A549 (cell line): ENCODE data around the gene RUNX1.

Experiments used
- BHLHE40 ChIP-seq: IDR thresholded peaks from 2 replicates; pipeline ENCODE4 v1.6.1; 2012; ENCODE audit warnings: low read depth, low read length, inconsistent platforms
- CHD2 ChIP-seq: fragments of 150-350 bp; IDR thresholded peaks from 2 replicates; pipeline ENCODE4 v1.6.1; 2014; ENCODE audit warnings: low read length; ENCODE audit not compliant: partially characterized antibody
- EP300 ChIP-seq, 2 experiments: fragments of >200 bp; sonication (Bioruptor Twin); formaldehyde crosslinking; IDR thresholded peaks; 2 replicates in 1 of 2; 3 replicates in 1 of 2; pipeline ENCODE4 v1.6.1; 2016 to 2017
- HOXB5 ChIP-seq: fragments of 250-450 bp; sonication (Bioruptor Pico); IDR thresholded peaks from 2 replicates; pipeline ENCODE4 v1.5.0; 2020; ENCODE audit warnings: mild to moderate bottlenecking, moderate library complexity
- JUNB ChIP-seq: fragments of >200 bp; sonication (Bioruptor Twin); formaldehyde crosslinking; IDR thresholded peaks from 2 replicates; pipeline ENCODE4 v1.6.1; 2016
- KDM1A ChIP-seq: fragments of 200-600 bp; sonication (generic); IDR thresholded peaks from 2 replicates; pipeline ENCODE4 v1.6.1; 2016; ENCODE audit warnings: low read depth, mild to moderate bottlenecking
- PBX3 ChIP-seq: IDR thresholded peaks from 2 replicates; pipeline ENCODE4 v1.6.1; 2012
- RFX5 ChIP-seq: fragments of 450-650 bp; IDR thresholded peaks from 2 replicates; pipeline ENCODE4 v1.7.1; 2014; ENCODE audit warnings: antibody characterized with exemption, mild to moderate bottlenecking, moderate library complexity
- RNF2 ChIP-seq: fragments of 200-600 bp; sonication (generic); IDR thresholded peaks from 2 replicates; pipeline ENCODE4 v1.6.1; 2016; ENCODE audit warnings: low read depth, mild to moderate bottlenecking, antibody characterized with exemption, moderate library complexity, borderline replicate concordance
- TP53 ChIP-seq: fragments of 250-450 bp; sonication (Bioruptor Pico); IDR thresholded peaks from 2 replicates; pipeline ENCODE4 v1.5.0; 2021; ENCODE audit warnings: mild to moderate bottlenecking, moderate library complexity
- ZFP36 ChIP-seq: fragments of 450-650 bp; IDR thresholded peaks from 2 replicates; pipeline ENCODE4 v1.6.1; 2014; ENCODE audit warnings: borderline replicate concordance; ENCODE audit not compliant: partially characterized antibody
- TF ChIP-seq, protein P1 (sequence below): fragments of >200 bp; sonication (Bioruptor Twin); formaldehyde crosslinking; IDR thresholded peaks from 3 replicates; pipeline ENCODE4 v1.5.1; 2016
- TF ChIP-seq, protein P2 (sequence below): IDR thresholded peaks from 2 replicates; pipeline ENCODE4 v1.6.1; 2012

- TF ChIP-seq, protein P1, sequence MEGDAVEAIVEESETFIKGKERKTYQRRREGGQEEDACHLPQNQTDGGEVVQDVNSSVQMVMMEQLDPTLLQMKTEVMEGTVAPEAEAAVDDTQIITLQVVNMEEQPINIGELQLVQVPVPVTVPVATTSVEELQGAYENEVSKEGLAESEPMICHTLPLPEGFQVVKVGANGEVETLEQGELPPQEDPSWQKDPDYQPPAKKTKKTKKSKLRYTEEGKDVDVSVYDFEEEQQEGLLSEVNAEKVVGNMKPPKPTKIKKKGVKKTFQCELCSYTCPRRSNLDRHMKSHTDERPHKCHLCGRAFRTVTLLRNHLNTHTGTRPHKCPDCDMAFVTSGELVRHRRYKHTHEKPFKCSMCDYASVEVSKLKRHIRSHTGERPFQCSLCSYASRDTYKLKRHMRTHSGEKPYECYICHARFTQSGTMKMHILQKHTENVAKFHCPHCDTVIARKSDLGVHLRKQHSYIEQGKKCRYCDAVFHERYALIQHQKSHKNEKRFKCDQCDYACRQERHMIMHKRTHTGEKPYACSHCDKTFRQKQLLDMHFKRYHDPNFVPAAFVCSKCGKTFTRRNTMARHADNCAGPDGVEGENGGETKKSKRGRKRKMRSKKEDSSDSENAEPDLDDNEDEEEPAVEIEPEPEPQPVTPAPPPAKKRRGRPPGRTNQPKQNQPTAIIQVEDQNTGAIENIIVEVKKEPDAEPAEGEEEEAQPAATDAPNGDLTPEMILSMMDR: no peak
- TF ChIP-seq PBX3: no peak
- TF ChIP-seq RNF2: no peak
- TF ChIP-seq TP53 (CRISPR knock-in tag): no peak
- no peak for TF ChIP-seq RFX5
- TF ChIP-seq KDM1A: no peak
- no peak for TF ChIP-seq ZFP36
- no peak for TF ChIP-seq JUNB
- TF ChIP-seq CHD2: no peak
- no peak for TF ChIP-seq BHLHE40
- TF ChIP-seq HOXB5 (CRISPR knock-in tag): no peak
- TF ChIP-seq EP300 (IDR thresholded peaks at IDR 0.05): no peak
- TF ChIP-seq, protein P2, sequence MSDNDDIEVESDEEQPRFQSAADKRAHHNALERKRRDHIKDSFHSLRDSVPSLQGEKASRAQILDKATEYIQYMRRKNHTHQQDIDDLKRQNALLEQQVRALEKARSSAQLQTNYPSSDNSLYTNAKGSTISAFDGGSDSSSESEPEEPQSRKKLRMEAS: no peak
Observed at GRCh38 chr21:35005077-35005476, 44.0 kb downstream of the RUNX1 start.
